Measurements from ENCODE around the gene CARD19.
A peak's percentile ranks its signal among the peaks of the same experiment; 100 is the strongest.

Gene CARD19

DNA sequence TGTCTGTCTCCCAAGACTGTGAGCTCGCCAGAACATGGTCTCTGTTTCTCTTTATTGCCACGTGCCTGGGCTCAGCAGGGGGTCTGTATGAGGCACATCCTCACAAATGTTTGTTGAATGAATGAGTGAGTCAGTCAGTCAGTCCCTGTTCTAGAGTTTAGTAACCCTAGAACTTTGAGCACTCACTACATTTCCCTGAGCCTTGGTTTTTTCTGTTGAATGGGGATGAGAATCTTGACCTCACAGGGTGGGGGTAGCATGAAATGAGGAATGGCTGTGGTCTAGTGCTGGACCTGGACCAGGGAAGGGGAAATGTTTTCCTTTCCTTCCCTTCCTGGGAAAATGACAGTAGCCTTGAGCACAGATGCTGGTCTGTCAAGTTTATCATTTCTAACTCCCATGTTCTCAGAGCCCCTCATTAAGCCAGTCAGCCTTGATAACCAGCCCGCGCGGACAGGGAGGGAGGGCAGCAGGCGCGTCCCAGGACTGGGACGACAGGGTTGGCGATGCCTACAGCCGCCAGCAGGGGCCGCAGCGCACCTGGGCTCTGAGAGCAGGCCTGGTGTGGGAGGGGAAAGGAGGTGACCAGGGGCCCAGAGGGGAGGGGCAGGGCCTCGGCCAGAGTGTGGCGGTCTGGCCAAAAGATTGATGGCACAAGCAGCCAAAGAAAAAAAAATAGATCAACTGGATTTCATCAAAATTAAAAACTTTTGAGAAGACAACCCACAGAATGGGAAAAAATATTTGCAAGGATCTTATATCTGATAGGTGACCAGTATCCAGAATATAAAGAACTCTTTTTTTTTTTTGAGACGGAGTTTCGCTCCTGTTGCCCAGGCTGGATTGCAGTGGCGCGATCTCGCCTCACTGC, 63.8 kb downstream of the CARD19 start:
- Histone ChIP-seq H2BK5ac (ENCODE audit: low read length) (no peak overlapping the region), H3K9ac (ENCODE audit: low read depth, low read length, poor library complexity) (no peak overlapping the region), H3K9me3 (replicated peaks in 1 of 2; ENCODE audit: control insufficient read depth in 2 of 2, insufficient read depth in 1 of 2, low read depth in 1 of 2, low read length in 2 of 2) (peaks cover 0 to 1% of the 10 kb centered on the region in 2 donors), H2BK15ac (ENCODE audit: low read length) (no peak overlapping the region), H3K14ac (ENCODE audit: low read length) (no peak overlapping the region), H3K4me1 (ENCODE audit: control insufficient read depth in 2 of 2, insufficient read depth in 1 of 2, low read depth in 1 of 2, low read length in 2 of 2) (peaks cover 0 to 6% of the 10 kb centered on the region in 2 donors), H2AFZ (ENCODE audit: low read length) (no peak overlapping the region), H3K27ac (replicated peaks; ENCODE audit: low read length) (no peak overlapping the region), H2BK120ac (ENCODE audit: low read depth, low read length) (no peak overlapping the region), H3K4ac (ENCODE audit: low read length) (no peak overlapping the region), H2BK12ac (ENCODE audit: low read length) (no peak overlapping the region), H3K27me3 (ENCODE audit: control insufficient read depth in 3 of 3, insufficient read depth in 3 of 3, low read depth in 1 of 3, low read length in 3 of 3) (peaks cover 0 to 13% (median 0%) of the 10 kb centered on the region in 3 experiments), H3K23ac (ENCODE audit: low read depth, low read length, poor library complexity) (no peak overlapping the region), H3K18ac (ENCODE audit: low read length) (no peak overlapping the region), H4K8ac (ENCODE audit: low read depth, low read length) (no peak overlapping the region), H3K4me2 (ENCODE audit: insufficient read depth, low read length, poor library complexity, severe bottlenecking) (no peak overlapping the region), H3K4me3 (ENCODE audit: low read length in 2 of 2) (no peak overlapping the region), H3K79me1 (ENCODE audit: low read depth, low read length) (no peaks in the 10 kb centered on the region), H4K91ac (ENCODE audit: low read depth, low read length, poor library complexity) (no peak overlapping the region), H2AK5ac (ENCODE audit: low read depth, low read length) (no peak overlapping the region), H3K36me3 (replicated peaks in 1 of 2; ENCODE audit: control insufficient read depth in 2 of 2, insufficient read depth in 2 of 2, low read length in 2 of 2) (no peaks in the 10 kb centered on the region)
- WGBS, 2 donors (ENCODE audit: extremely low coverage in 2 of 2, insufficient read length in 2 of 2, insufficient replicate concordance in 1 of 2) = no CpG with 5 or more reads among the region's 19 CpGs
- peak; percentile 81 for DNase-seq (ENCODE audit: low spot score)

DNA sequence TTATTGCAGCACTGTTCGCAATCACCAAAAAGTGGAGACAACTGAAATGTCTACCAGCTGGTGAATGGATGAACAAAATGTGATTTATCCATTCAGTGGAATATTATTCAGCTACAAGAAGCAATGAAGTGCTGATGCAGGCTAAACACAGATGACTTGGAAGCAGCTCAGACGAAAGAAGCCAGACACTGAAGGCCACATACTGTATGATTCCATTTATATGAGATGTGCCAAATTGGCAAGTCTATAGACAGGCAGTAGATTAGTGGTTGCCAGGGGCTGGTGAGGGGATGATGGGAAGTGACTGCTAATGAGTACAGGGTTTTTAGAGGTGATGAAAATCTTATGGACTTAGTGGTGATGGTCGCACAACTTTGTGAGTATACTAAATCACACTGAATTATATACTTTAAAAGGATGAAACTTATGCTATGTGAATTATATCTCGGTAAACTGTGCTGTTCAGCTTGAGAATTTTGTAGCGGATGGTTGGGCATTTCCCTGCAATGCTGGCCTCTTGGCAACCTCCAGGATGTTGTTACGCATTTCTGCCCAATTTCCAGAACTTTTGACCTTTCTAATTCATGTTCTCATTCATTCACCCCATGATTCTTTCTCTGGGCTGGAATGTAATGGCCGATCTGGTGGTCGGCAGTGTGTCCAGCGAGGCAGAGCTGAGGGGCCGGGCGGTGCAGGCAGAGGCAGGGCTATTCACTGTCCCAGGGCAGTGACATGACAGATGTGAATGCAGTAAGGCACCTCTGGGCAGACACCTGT, 66.0 kb downstream of the CARD19 start:
- Histone ChIP-seq H4K91ac (ENCODE audit: low read depth, low read length, poor library complexity) (no peak overlapping the region), H3K14ac (ENCODE audit: low read length) (no peak overlapping the region), H3K27ac (replicated peaks; ENCODE audit: low read length) (no peak overlapping the region), H2AK5ac (ENCODE audit: low read depth, low read length) (no peak overlapping the region), H3K18ac (ENCODE audit: low read length) (no peak overlapping the region), H2BK120ac (ENCODE audit: low read depth, low read length) (no peak overlapping the region), H3K79me1 (ENCODE audit: low read depth, low read length) (no peaks in the 10 kb centered on the region), H2AFZ (ENCODE audit: low read length) (peak overlapping the region; percentile 30), H3K4me2 (ENCODE audit: insufficient read depth, low read length, poor library complexity, severe bottlenecking) (no peak overlapping the region), H3K4me3 (ENCODE audit: low read length in 2 of 2) (no peak overlapping the region), H3K9ac (ENCODE audit: low read depth, low read length, poor library complexity) (peak overlapping the region; percentile 15), H3K36me3 (replicated peaks in 1 of 2; ENCODE audit: control insufficient read depth in 2 of 2, insufficient read depth in 2 of 2, low read length in 2 of 2) (no peaks in the 10 kb centered on the region), H3K27me3 (ENCODE audit: control insufficient read depth in 3 of 3, insufficient read depth in 3 of 3, low read depth in 1 of 3, low read length in 3 of 3) (peaks cover 0 to 13% (median 0%) of the 10 kb centered on the region in 3 experiments), H3K9me3 (replicated peaks in 1 of 2; ENCODE audit: control insufficient read depth in 2 of 2, insufficient read depth in 1 of 2, low read depth in 1 of 2, low read length in 2 of 2) (no peaks in the 10 kb centered on the region), H3K4ac (ENCODE audit: low read length) (no peak overlapping the region), H2BK5ac (ENCODE audit: low read length) (no peak overlapping the region), H2BK12ac (ENCODE audit: low read length) (no peak overlapping the region), H3K4me1 (ENCODE audit: control insufficient read depth in 2 of 2, insufficient read depth in 1 of 2, low read depth in 1 of 2, low read length in 2 of 2) (peaks cover 0 to 6% of the 10 kb centered on the region in 2 donors), H2BK15ac (ENCODE audit: low read length) (no peak overlapping the region), H4K8ac (ENCODE audit: low read depth, low read length) (no peak overlapping the region), H3K23ac (ENCODE audit: low read depth, low read length, poor library complexity) (no peak overlapping the region)
- DNase-seq (ENCODE audit: low spot score) = no peak
- no CpG with 5 or more reads among the region's 11 CpGs for WGBS, 2 donors (ENCODE audit: extremely low coverage in 2 of 2, insufficient read length in 2 of 2, insufficient replicate concordance in 1 of 2)
